CD14-positive monocyte (primary cell): ENCODE results near the gene ADRM1. TPM values are rescaled to one million over a fixed set of nuclear protein-coding genes. Genes with fewer than 3 reads are reported as not detected.

Experiments used
- DNase-seq, 3 donors: peaks; one replicate each; pipeline ENCODE4 v3.0.0-alpha.2; 2011 to 2022
- H2AFZ ChIP-seq: 2 replicates; pipeline ENCODE4 v1.6.0; 2012; ENCODE audit warnings: mild to moderate bottlenecking, low read depth, low read length, inconsistent platforms; ENCODE audit not compliant: insufficient read depth, poor library complexity, severe bottlenecking
- H3K27ac ChIP-seq, 2 donors: 1 replicate in 1 of 2; 2 replicates in 1 of 2; pipeline ENCODE4 v1.5.1; 2012 to 2013; ENCODE audit warnings: low read length in 2 of 2, control low read depth in 1 of 2, inconsistent platforms in 1 of 2, low read depth in 1 of 2, mild to moderate bottlenecking in 1 of 2
- H3K27me3 ChIP-seq, 2 donors: one replicate each; pipeline versions ENCODE4 v1.6.0 to v1.6.1; 2011 to 2013; ENCODE audit warnings: low read length in 2 of 2; ENCODE audit not compliant: control insufficient read depth in 2 of 2, insufficient read depth in 2 of 2
- H3K36me3 ChIP-seq, 2 donors: replicated peaks in 1 of 2; 1 replicate in 1 of 2; 2 replicates in 1 of 2; pipeline versions ENCODE4 v1.5.1 to v1.6.1; 2012 to 2013; ENCODE audit warnings: low read length in 2 of 2, control low read depth in 1 of 2, inconsistent platforms in 1 of 2, mild to moderate bottlenecking in 1 of 2; ENCODE audit not compliant: insufficient read depth in 2 of 2, control insufficient read depth in 1 of 2
- H3K4me1 ChIP-seq, 2 donors: 1 replicate in 1 of 2; 2 replicates in 1 of 2; pipeline versions ENCODE4 v1.5.1 to v1.6.1; 2012 to 2013; ENCODE audit warnings: low read length in 2 of 2, control low read depth in 1 of 2, inconsistent platforms in 1 of 2, mild to moderate bottlenecking in 1 of 2, moderate library complexity in 1 of 2; ENCODE audit not compliant: insufficient read depth in 2 of 2, control insufficient read depth in 1 of 2
- H3K4me2 ChIP-seq: replicated peaks from 2 replicates; pipeline ENCODE3; 2012; ENCODE audit warnings: low read length, moderate library complexity, mild to moderate bottlenecking; ENCODE audit not compliant: poor library complexity, severe bottlenecking; ENCODE audit errors: extremely low read depth
- H3K4me3 ChIP-seq, 3 experiments: fragments of 200-600 bp in 1 of 3; sonication (generic) in 1 of 3; replicated peaks in 1 of 3; 1 replicate in 2 of 3; 2 replicates in 1 of 3; pipeline ENCODE4 v1.5.1; 2011 to 2013; ENCODE audit warnings: low read length in 3 of 3, mild to moderate bottlenecking in 3 of 3, control low read depth in 2 of 3, low read depth in 2 of 3, inconsistent platforms in 1 of 3, moderate library complexity in 1 of 3
- H3K79me2 ChIP-seq: 2 replicates; pipeline ENCODE4 v1.6.0; 2012; ENCODE audit warnings: mild to moderate bottlenecking, control low read depth, inconsistent platforms, low read length, moderate library complexity; ENCODE audit not compliant: insufficient read depth
- H3K9ac ChIP-seq: 2 replicates; pipeline ENCODE4 v1.6.0; 2017; ENCODE audit warnings: low read length, mild to moderate bottlenecking; ENCODE audit not compliant: insufficient read depth, poor library complexity, severe bottlenecking
- H3K9me3 ChIP-seq, 2 donors: replicated peaks in 1 of 2; 1 replicate in 1 of 2; 2 replicates in 1 of 2; pipeline versions ENCODE4 v1.5.1 to v1.6.1; 2012 to 2013; ENCODE audit warnings: low read length in 2 of 2, control low read depth in 1 of 2; ENCODE audit not compliant: control insufficient read depth in 1 of 2, insufficient read depth in 1 of 2
- H4K20me1 ChIP-seq: 2 replicates; pipeline ENCODE4 v1.6.0; 2012; ENCODE audit warnings: mild to moderate bottlenecking, low read length, control low read depth, moderate library complexity; ENCODE audit not compliant: insufficient read depth
- H3K27ac Mint-ChIP-seq, 7 donors: one replicate each; pipeline ENCODE4 v1.8.0; 2020; ENCODE audit warnings: mild to moderate bottlenecking in 7 of 7, mixed read lengths in 7 of 7, moderate library complexity in 6 of 7, inconsistent platforms in 2 of 7
- H3K27me3 Mint-ChIP-seq, 3 donors: one replicate each; pipeline ENCODE4 v1.8.0; 2021 to 2022; ENCODE audit warnings: low read depth in 3 of 3, mild to moderate bottlenecking in 3 of 3, mixed read lengths in 3 of 3, moderate library complexity in 3 of 3, inconsistent platforms in 1 of 3
- H3K36me3 Mint-ChIP-seq, 2 donors: one replicate each; pipeline ENCODE4 v1.8.0; 2020; ENCODE audit warnings: mixed read lengths in 2 of 2, inconsistent platforms in 1 of 2, mild to moderate bottlenecking in 1 of 2
- H3K4me1 Mint-ChIP-seq: one replicate; pipeline ENCODE4 v1.8.0; 2020; ENCODE audit warnings: mild to moderate bottlenecking, mixed read lengths
- H3K4me3 Mint-ChIP-seq, 2 donors: one replicate each; pipeline ENCODE4 v1.8.0; 2020; ENCODE audit warnings: mild to moderate bottlenecking in 2 of 2, mixed read lengths in 2 of 2, moderate library complexity in 1 of 2
- H3K9me3 Mint-ChIP-seq, 7 donors: one replicate each; pipeline ENCODE4 v1.8.0; 2020 to 2022; ENCODE audit warnings: mixed read lengths in 7 of 7, mild to moderate bottlenecking in 6 of 7, moderate library complexity in 6 of 7, inconsistent platforms in 2 of 7
- WGBS: methylation state at CpG from one replicate; pipeline ENCODE4 v1.1.5; 2013; ENCODE audit warnings: missing lambda C conversion rate; ENCODE audit not compliant: insufficient coverage; 5-methylcytosine and 5-hydroxymethylcytosine counted together
- intact Hi-C, 2 donors: fragments of 100-400 bp; cut with micrococcal nuclease; formaldehyde crosslinking; loops; one replicate each; pipeline versions ENCODE4 v1.15.0 to v1.15.1; 2023
- polyA plus RNA-seq, 3 donors: library from polyadenylated mRNA; depleted of rRNA in 1 of 3; unstranded in 2 of 3; stranded (reverse) in 1 of 3; fragments of 300-500 nt in 2 of 3; fragments of >200 nt in 1 of 3; fragmentation: Illumina TruSeq in 2 of 3; gene quantifications; 1 replicate in 2 of 3; 2 replicates in 1 of 3; pipeline ENCODE4 v1.2.3, GENCODE V29; 2012 to 2021
- TF ChIP-seq, protein P1 (sequence below): fragments of 200-600 bp; IDR thresholded peaks from one replicate; pipeline ENCODE4 v1.8.0; 2022; ENCODE audit warnings: antibody characterized with exemption, mild to moderate bottlenecking

ADRM1 gene
- polyA plus RNA-seq, 3 donors, result 63.3 to 81.5 (median 72.5) TPM

- H3K27ac ChIP-seq, result no peak overlapping the region
- TF ChIP-seq, protein P1, sequence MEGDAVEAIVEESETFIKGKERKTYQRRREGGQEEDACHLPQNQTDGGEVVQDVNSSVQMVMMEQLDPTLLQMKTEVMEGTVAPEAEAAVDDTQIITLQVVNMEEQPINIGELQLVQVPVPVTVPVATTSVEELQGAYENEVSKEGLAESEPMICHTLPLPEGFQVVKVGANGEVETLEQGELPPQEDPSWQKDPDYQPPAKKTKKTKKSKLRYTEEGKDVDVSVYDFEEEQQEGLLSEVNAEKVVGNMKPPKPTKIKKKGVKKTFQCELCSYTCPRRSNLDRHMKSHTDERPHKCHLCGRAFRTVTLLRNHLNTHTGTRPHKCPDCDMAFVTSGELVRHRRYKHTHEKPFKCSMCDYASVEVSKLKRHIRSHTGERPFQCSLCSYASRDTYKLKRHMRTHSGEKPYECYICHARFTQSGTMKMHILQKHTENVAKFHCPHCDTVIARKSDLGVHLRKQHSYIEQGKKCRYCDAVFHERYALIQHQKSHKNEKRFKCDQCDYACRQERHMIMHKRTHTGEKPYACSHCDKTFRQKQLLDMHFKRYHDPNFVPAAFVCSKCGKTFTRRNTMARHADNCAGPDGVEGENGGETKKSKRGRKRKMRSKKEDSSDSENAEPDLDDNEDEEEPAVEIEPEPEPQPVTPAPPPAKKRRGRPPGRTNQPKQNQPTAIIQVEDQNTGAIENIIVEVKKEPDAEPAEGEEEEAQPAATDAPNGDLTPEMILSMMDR, result no peak
- Mint-ChIP-seq H3K27ac (no peak overlapping the region), H3K9me3 (no peaks in the 10 kb centered on the region), H3K4me3 (no peak overlapping the region), H3K4me1 (peaks cover 8% of the 10 kb centered on the region), H3K36me3 (peaks cover 25 to 37% of the 10 kb centered on the region in 2 donors), H3K27me3 (peaks cover 0 to 3% (median 0%) of the 10 kb centered on the region in 3 donors)
- no peaks in the 10 kb centered on the region for H3K27me3 ChIP-seq
- no peak for DNase-seq
- 96% methylated on average over 25 of the region's 33 CpGs for WGBS
- H4K20me1 ChIP-seq, result peaks cover 4% of the 10 kb centered on the region
- no peak overlapping the region for H3K4me3 ChIP-seq
- H2AFZ ChIP-seq, result no peak overlapping the region
- no peak overlapping the region for H3K4me2 ChIP-seq
- H3K9ac ChIP-seq, result no peak overlapping the region
- peaks cover 8% of the 10 kb centered on the region for H3K79me2 ChIP-seq
- peaks cover 3 to 7% of the 10 kb centered on the region in 2 donors for H3K4me1 ChIP-seq
- H3K9me3 ChIP-seq, result no peaks in the 10 kb centered on the region
- intact Hi-C loops, result no loop called here
- peaks cover 24 to 32% of the 10 kb centered on the region in 2 donors for H3K36me3 ChIP-seq
Observed at GRCh38 chr20:62298577-62299249, 4.1 kb upstream of the ADRM1 start.

GRCh38 chr20:62299666-62300236 lies 3.0 kb upstream of the ADRM1 start:
- TF ChIP-seq, protein P1, result no peak
- Mint-ChIP-seq H3K9me3 (no peaks in the 10 kb centered on the region), H3K36me3 (peaks cover 21 to 37% of the 10 kb centered on the region in 2 donors), H3K27me3 (peaks cover 0 to 3% (median 3%) of the 10 kb centered on the region in 3 donors), H3K4me3 (no peak overlapping the region), H3K4me1 (peaks cover 18% of the 10 kb centered on the region), H3K27ac (peak overlapping the region in 1 of 7 donors; percentile 30)
- peaks cover 14% of the 10 kb centered on the region for H4K20me1 ChIP-seq
- peaks cover 13 to 17% of the 10 kb centered on the region in 2 donors for H3K4me1 ChIP-seq
- intact Hi-C loops, result loop anchor here (2.0 to 10.0 kb wide), 9 partner anchors 62 to 635 kb away; partner anchors contain the start of genes CABLES2 (in 1 of the 2), GID8 (in 1 of the 2), LSM14B (in 1 of the 2) and MTG2 (in 1 of the 2)
- no peak for DNase-seq
- no peak overlapping the region for H2AFZ ChIP-seq
- no peaks in the 10 kb centered on the region for H3K27me3 ChIP-seq
- WGBS, result 91% methylated on average over 11 of the region's 12 CpGs
- H3K4me3 ChIP-seq, result no peak overlapping the region
- H3K79me2 ChIP-seq, result peaks cover 19% of the 10 kb centered on the region
- H3K36me3 ChIP-seq, result peaks cover 20 to 28% of the 10 kb centered on the region in 2 donors
- H3K9ac ChIP-seq, result no peak overlapping the region
- H3K9me3 ChIP-seq, result no peaks in the 10 kb centered on the region
- H3K27ac ChIP-seq, result no peak overlapping the region
- H3K4me2 ChIP-seq, result no peak overlapping the region
